A549 (cell line): ENCODE measurements around the gene USP17L27. TPM values are rescaled to one million over a fixed set of nuclear protein-coding genes. Genes with fewer than 3 reads are reported as not detected.
"Not testable (repeated sequence)": the region's sequence is repeated elsewhere in the genome, so short reads cannot be mapped to it uniquely, and the experiment has no call there.

Source experiments
- ATAC-seq, 2 experiments: fragments of 200-7000 bp in 1 of 2; fragments of >200 bp in 1 of 2; cut with Nextera tagmentation in 1 of 2; cut with Tn5 transposase in 1 of 2; 3 replicates each; pipeline versions ENCODE4 v1.8.0 to v1.9.1; 2018 to 2020; ENCODE audit warnings: mild to moderate bottlenecking in 1 of 2, moderate library complexity in 1 of 2
- CTCF ChIA-PET: fragments of 300-600 bp; sonication (Branson Sonifier 250); formaldehyde crosslinking; extraction: SDS; loops from one replicate; lab custom pipeline; 2021; ENCODE audit warnings: antibody characterized with exemption, inconsistent platforms; lab: Yijun Ruan, JAX
- POLR2A ChIA-PET: fragments of 350-600 bp; formaldehyde crosslinking; extraction: SDS; loops from one replicate; lab custom pipeline; 2021; ENCODE audit warnings: antibody characterized with exemption, inconsistent platforms; lab: Yijun Ruan, JAX
- DNase-seq, 2 experiments: peaks; one replicate each; pipeline versions ENCODE4 v3.0.0 to v3.0.0-alpha.2; 2011 to 2016; ENCODE audit warnings: low read depth in 1 of 2, low spot score in 1 of 2
- FAIRE-seq: peaks from 2 replicates; lab custom pipeline; 2011; peaks lifted over from hg19 to GRCh38; lab: Jason Lieb, UNC
- H3K27ac ChIP-seq, 2 experiments: fragments of >200 bp; sonication (Bioruptor Twin); formaldehyde crosslinking; 3 replicates each; pipeline ENCODE4 v1.5.1; 2016 to 2017
- H3K4me1 ChIP-seq: fragments of >200 bp; sonication (Bioruptor Twin); formaldehyde crosslinking; 3 replicates; pipeline ENCODE4 v1.6.1; 2016
- H3K4me2 ChIP-seq: fragments of >200 bp; sonication (Bioruptor Twin); formaldehyde crosslinking; 3 replicates; pipeline ENCODE4 v1.6.1; 2016
- H3K4me3 ChIP-seq: fragments of >200 bp; sonication (Bioruptor Twin); formaldehyde crosslinking; 3 replicates; pipeline ENCODE4 v1.5.1; 2016
- H3K9me3 ChIP-seq: fragments of >200 bp; sonication (Bioruptor Twin); formaldehyde crosslinking; 3 replicates; pipeline ENCODE4 v1.6.1; 2016
- BHLHE40 ChIP-seq: IDR thresholded peaks from 2 replicates; pipeline ENCODE4 v1.6.1; 2012; ENCODE audit warnings: low read depth, low read length, inconsistent platforms
- CEBPB ChIP-seq, 2 experiments: fragments of >200 bp in 1 of 2; sonication (Bioruptor Twin) in 1 of 2; formaldehyde crosslinking in 1 of 2; IDR thresholded peaks; 2 replicates each; pipeline ENCODE4 v1.6.1; 2012 to 2016
- CTCF ChIP-seq: fragments of >200 bp; sonication (Bioruptor Twin); formaldehyde crosslinking; IDR thresholded peaks from 3 replicates; pipeline ENCODE4 v1.5.1; 2016
- E2F6 ChIP-seq: IDR thresholded peaks from 2 replicates; pipeline ENCODE4 v1.6.1; 2012; ENCODE audit warnings: low read depth, borderline replicate concordance
- EHMT2 ChIP-seq: fragments of 200-600 bp; sonication (generic); IDR thresholded peaks from 2 replicates; pipeline ENCODE4 v1.6.1; 2016; ENCODE audit warnings: antibody characterized with exemption, low read depth, mild to moderate bottlenecking, moderate library complexity
- FOSL2 ChIP-seq, 2 experiments: fragments of 450-650 bp in 1 of 2; fragments of >200 bp in 1 of 2; sonication (Bioruptor Twin) in 1 of 2; formaldehyde crosslinking; IDR thresholded peaks; 2 replicates each; pipeline versions ENCODE4 v1.5.0 to v1.6.1; 2016 to 2020; ENCODE audit warnings: mild to moderate bottlenecking in 1 of 2, moderate library complexity in 1 of 2
- FOXS1 ChIP-seq: fragments of 250-450 bp; sonication (Bioruptor Pico); IDR thresholded peaks from 2 replicates; pipeline ENCODE4 v1.5.0; 2020; ENCODE audit warnings: mild to moderate bottlenecking, moderate library complexity
- HDAC2 ChIP-seq: fragments of 200-600 bp; sonication (generic); IDR thresholded peaks from 2 replicates; pipeline ENCODE4 v1.6.1; 2016
- HES2 ChIP-seq: fragments of >200 bp; sonication (Bioruptor Twin); formaldehyde crosslinking; IDR thresholded peaks from 2 replicates; pipeline ENCODE4 v1.6.1; 2016
- HEYL ChIP-seq: fragments of 250-450 bp; sonication (Bioruptor Pico); IDR thresholded peaks from 2 replicates; pipeline ENCODE4 v1.8.0; 2021; ENCODE audit warnings: mild to moderate bottlenecking, moderate library complexity
- HOXB13 ChIP-seq: fragments of 250-450 bp; sonication (Bioruptor Pico); IDR thresholded peaks from 2 replicates; pipeline ENCODE4 v1.5.0; 2020; ENCODE audit warnings: low read depth, mild to moderate bottlenecking, moderate library complexity
- KDM5A ChIP-seq: fragments of 200-600 bp; sonication (generic); IDR thresholded peaks from 2 replicates; pipeline ENCODE4 v1.6.1; 2016; ENCODE audit warnings: antibody characterized with exemption, mild to moderate bottlenecking
- MYC ChIP-seq: IDR thresholded peaks from 2 replicates; pipeline ENCODE4 v1.6.1; 2012; ENCODE audit warnings: mild to moderate bottlenecking, inconsistent platforms, low read length, improper control_type of control experiment, borderline replicate concordance
- NPAS2 ChIP-seq: fragments of 250-450 bp; sonication (Bioruptor Pico); IDR thresholded peaks from 2 replicates; pipeline ENCODE4 v1.8.0; 2022; ENCODE audit warnings: mild to moderate bottlenecking, moderate library complexity, borderline replicate concordance
- PHF8 ChIP-seq: fragments of 200-600 bp; sonication (generic); IDR thresholded peaks from 2 replicates; pipeline ENCODE4 v1.6.1; 2016; ENCODE audit warnings: low read depth, mild to moderate bottlenecking, antibody characterized with exemption, moderate library complexity, borderline replicate concordance
- RAD21 ChIP-seq, 2 experiments: fragments of >200 bp in 1 of 2; sonication (Bioruptor Twin) in 1 of 2; formaldehyde crosslinking in 1 of 2; IDR thresholded peaks in 1 of 2; conservative IDR thresholded peaks in 1 of 2; 2 replicates in 1 of 2; 3 replicates in 1 of 2; pipeline ENCODE4 v1.6.1; 2012 to 2018; ENCODE audit warnings: inconsistent platforms in 1 of 2
- RCOR1 ChIP-seq: fragments of 150-350 bp; IDR thresholded peaks from 2 replicates; pipeline ENCODE4 v1.6.1; 2014; ENCODE audit warnings: antibody characterized with exemption, low read length, low read depth
- RNF2 ChIP-seq: fragments of 200-600 bp; sonication (generic); IDR thresholded peaks from 2 replicates; pipeline ENCODE4 v1.6.1; 2016; ENCODE audit warnings: low read depth, mild to moderate bottlenecking, antibody characterized with exemption, moderate library complexity, borderline replicate concordance
- SMC3 ChIP-seq: fragments of >200 bp; sonication (Bioruptor Twin); formaldehyde crosslinking; IDR thresholded peaks from 3 replicates; pipeline ENCODE4 v1.6.1; 2018; ENCODE audit warnings: inconsistent platforms
- TFCP2L1 ChIP-seq: fragments of 250-450 bp; sonication (Bioruptor Pico); IDR thresholded peaks from 2 replicates; pipeline ENCODE4 v1.5.0; 2021; ENCODE audit warnings: mild to moderate bottlenecking
- ZFP36 ChIP-seq: fragments of 450-650 bp; IDR thresholded peaks from 2 replicates; pipeline ENCODE4 v1.6.1; 2014; ENCODE audit warnings: borderline replicate concordance; ENCODE audit not compliant: partially characterized antibody
- ZNF302 ChIP-seq: fragments of 250-450 bp; sonication (Bioruptor Pico); IDR thresholded peaks from 2 replicates; pipeline ENCODE4 v1.9.0; 2021; ENCODE audit warnings: inconsistent platforms, mild to moderate bottlenecking, moderate library complexity
- WGBS: methylation state at CpG from one replicate; pipeline ENCODE4 v1.1.6; 2017; ENCODE audit errors: missing lambda C conversion rate; 5-methylcytosine and 5-hydroxymethylcytosine counted together
- polyA plus RNA-seq, 4 experiments: library from polyadenylated mRNA; depleted of rRNA in 3 of 4; stranded (reverse); fragments of >200 nt; fragmentation: RNase III in 1 of 4; extraction: RNeasy Plus Mini Kit Qiagen cat#74134 plus additional on column Dnase treatment in 1 of 4; gene quantifications; 2 replicates in 3 of 4; 3 replicates in 1 of 4; pipeline ENCODE4 v1.2.3, GENCODE V29; 2011 to 2017

The USP17L27 gene
- polyA plus RNA-seq, 2 of the 4 experiments (the other 2 are of a cell fraction) = not detected

- H3K9me3 ChIP-seq, FAIRE-seq, DNase-seq, H3K4me2 ChIP-seq, H3K27ac ChIP-seq, H3K4me3 ChIP-seq, ATAC-seq, H3K4me1 ChIP-seq, POLR2A ChIA-PET, CTCF ChIA-PET: not testable (repeated sequence)
- WGBS = 7% methylated on average over 1 of the region's 1 CpG
These were observed 35.9 kb downstream of the USP17L27 start for GRCh38 chr4:9379881-9380280.

- not testable (repeated sequence) for FAIRE-seq, H3K4me1 ChIP-seq
- WGBS = 12% methylated on average over 7 of the region's 36 CpGs
- peak overlapping the region in 1 of 2 experiments; percentile 66; a peak in 2 of 6 replicates for H3K27ac ChIP-seq
- peak; percentile 18 to 24; a peak in 1 of 5 replicates for TF ChIP-seq RAD21 (conservative IDR thresholded peaks at IDR 0.05 in 1 of 2, IDR thresholded peaks at IDR 0.05 in 1 of 2)
- peak; percentile 28; the same call in 1 of the 3 replicates for TF ChIP-seq SMC3
- peak; percentile 36; the same call in 2 of the 3 replicates for TF ChIP-seq CTCF
- TF ChIP-seq, all 56 proteins: peak for 3; not testable (repeated sequence) for 53
- CTCF ChIA-PET, ATAC-seq, H3K9me3 ChIP-seq, POLR2A ChIA-PET: not testable (repeated sequence)
- Histone ChIP-seq H3K4me2 (peak overlapping the region; percentile 59), H3K4me3 (peak overlapping the region; percentile 32; the same call in 2 of the 3 replicates)
- DNase-seq = peak in 1 of 2 experiments; percentile 0
These were observed 37.1 kb downstream of the USP17L27 start for GRCh38 chr4:9381012-9381534.

GRCh38 chr4:9384126-9384525, 40.2 kb downstream of the USP17L27 start:
- DNase-seq (no peak), ATAC-seq (no peak), FAIRE-seq (no peak)
- POLR2A ChIA-PET = no interaction called here
- 0% methylated on average over 1 of the region's 1 CpG for WGBS
- H3K4me2 ChIP-seq = no peak overlapping the region
- H3K4me3 ChIP-seq = no peak overlapping the region
- CTCF ChIA-PET = no interaction called here
- TF ChIP-seq HDAC2 (no peak), RCOR1 (no peak), KDM5A (no peak), HEYL (CRISPR knock-in tag) (no peak), E2F6 (no peak), PHF8 (no peak), FOSL2 (IDR thresholded peaks at IDR 0.05) (no peak), FOSL2 (CRISPR knock-in tag; IDR thresholded peaks at IDR 0.05) (no peak), BHLHE40 (no peak), EHMT2 (no peak), MYC (no peak), HOXB13 (CRISPR knock-in tag) (no peak), HES2 (no peak), FOXS1 (CRISPR knock-in tag) (no peak), RAD21 (conservative IDR thresholded peaks at IDR 0.05 in 1 of 2, IDR thresholded peaks at IDR 0.05 in 1 of 2) (no peak), CEBPB (IDR thresholded peaks at IDR 0.05) (no peak), ZNF302 (no peak), NPAS2 (no peak), RNF2 (no peak), TFCP2L1 (CRISPR knock-in tag) (no peak), ZFP36 (no peak)
- H3K4me1 ChIP-seq = no peaks in the 10 kb centered on the region
- H3K27ac ChIP-seq = no peak overlapping the region
- H3K9me3 ChIP-seq = no peaks in the 10 kb centered on the region

GRCh38 chr4:9389001-9389400, 45.1 kb downstream of the USP17L27 start:
- CTCF ChIA-PET, FAIRE-seq, H3K9me3 ChIP-seq, H3K4me1 ChIP-seq, ATAC-seq, H3K4me2 ChIP-seq, DNase-seq, POLR2A ChIA-PET, H3K4me3 ChIP-seq, H3K27ac ChIP-seq: not testable (repeated sequence)
- WGBS = 2% methylated on average over 2 of the region's 2 CpGs
